Mesendoderm (in vitro differentiated cells): ENCODE results near the gene CTNNA2.

ENCODE experiments used
- DNase-seq: peaks from one replicate; pipeline ENCODE4 v3.0.0; 2013
- H2AK5ac ChIP-seq: 2 replicates; pipeline ENCODE4 v1.6.1; 2013; ENCODE audit warnings: low read length, inconsistent platforms
- H2BK120ac ChIP-seq: 2 replicates; pipeline ENCODE4 v1.6.1; 2013; ENCODE audit warnings: low read depth, mild to moderate bottlenecking, low read length, moderate library complexity, mixed read lengths
- H2BK15ac ChIP-seq: replicated peaks from 2 replicates; pipeline ENCODE4 v1.6.1; 2013; ENCODE audit warnings: low read depth, mild to moderate bottlenecking, moderate library complexity
- H2BK5ac ChIP-seq: 2 replicates; pipeline ENCODE4 v1.6.1; 2013; ENCODE audit warnings: low read length, inconsistent platforms
- H3K18ac ChIP-seq: 2 replicates; pipeline ENCODE4 v1.6.1; 2013; ENCODE audit warnings: mild to moderate bottlenecking, low read length, mixed read lengths
- H3K23ac ChIP-seq: one replicate; pipeline ENCODE4 v1.6.1; 2013; ENCODE audit warnings: low read length
- H3K27ac ChIP-seq: 2 replicates; pipeline ENCODE4 v1.5.1; 2013; ENCODE audit warnings: low read depth, mild to moderate bottlenecking, inconsistent platforms, low read length, moderate library complexity
- H3K27me3 ChIP-seq: 2 replicates; pipeline ENCODE4 v1.6.1; 2013; ENCODE audit warnings: low read length, control low read depth, mild to moderate bottlenecking, inconsistent platforms; ENCODE audit not compliant: insufficient read depth, poor library complexity
- H3K36me3 ChIP-seq: 2 replicates; pipeline ENCODE4 v1.6.1; 2013; ENCODE audit warnings: low read length, inconsistent platforms; ENCODE audit not compliant: control insufficient read depth, insufficient read depth
- H3K4ac ChIP-seq: one replicate; pipeline ENCODE4 v1.6.1; 2013; ENCODE audit warnings: low read depth, mild to moderate bottlenecking, low read length, moderate library complexity
- H3K4me1 ChIP-seq: 2 replicates; pipeline ENCODE4 v1.6.1; 2013; ENCODE audit warnings: low read depth, low read length, inconsistent platforms; ENCODE audit not compliant: control insufficient read depth
- H3K4me2 ChIP-seq: 2 replicates; pipeline ENCODE4 v1.6.1; 2013; ENCODE audit warnings: low read length
- H3K4me3 ChIP-seq: 2 replicates; pipeline ENCODE4 v1.5.1; 2013; ENCODE audit warnings: mild to moderate bottlenecking, low read length
- H3K56ac ChIP-seq: one replicate; pipeline ENCODE4 v1.6.1; 2013; ENCODE audit warnings: low read length
- H3K79me1 ChIP-seq: 2 replicates; pipeline ENCODE4 v1.6.1; 2013; ENCODE audit warnings: low read length, inconsistent platforms
- H3K79me2 ChIP-seq: 2 replicates; pipeline ENCODE4 v1.6.1; 2013; ENCODE audit warnings: mild to moderate bottlenecking, low read length; ENCODE audit not compliant: control insufficient read depth, insufficient read depth
- H3K9ac ChIP-seq: 2 replicates; pipeline ENCODE4 v1.6.1; 2013; ENCODE audit warnings: low read length, inconsistent platforms
- H4K5ac ChIP-seq: one replicate; pipeline ENCODE4 v1.6.1; 2013; ENCODE audit warnings: low read length
- H4K8ac ChIP-seq: one replicate; pipeline ENCODE4 v1.6.1; 2013; ENCODE audit warnings: low read depth, mild to moderate bottlenecking, control low read depth, low read length, moderate library complexity
- WGBS: extraction: QIAGEN DNeasy Blood & Tissue Kit; methylation state at CpG from one replicate; pipeline ENCODE4 v1.1.7; 2013; ENCODE audit warnings: low lambda C conversion rate, missing lambda C conversion rate; ENCODE audit not compliant: insufficient coverage; ENCODE audit errors: extremely low coverage; 5-methylcytosine and 5-hydroxymethylcytosine counted together

The CTNNA2 gene

DNA sequence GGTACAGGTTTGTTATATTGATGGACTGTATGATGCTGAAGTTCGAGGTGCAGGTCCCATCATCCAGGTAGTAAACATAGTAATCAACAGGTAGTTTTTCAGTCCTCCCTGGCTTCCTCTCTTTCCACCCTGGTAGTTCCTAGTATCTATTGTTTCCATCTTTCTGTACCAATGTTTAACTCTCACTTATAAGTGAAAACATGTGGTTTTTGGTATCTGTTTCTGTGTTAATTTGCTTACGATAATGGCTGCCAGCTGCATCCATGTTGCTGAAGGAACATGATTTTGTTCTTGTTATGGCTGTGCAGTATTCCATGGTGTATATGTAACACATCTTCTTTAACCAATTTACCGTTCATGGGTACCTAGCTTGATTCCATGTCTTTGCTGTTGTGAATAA is 861.3 kb downstream of the CTNNA2 start:
- Histone ChIP-seq H3K9ac (no peak overlapping the region), H3K4ac (no peak overlapping the region), H2AK5ac (no peak overlapping the region), H2BK15ac (no peak overlapping the region), H2BK120ac (no peak overlapping the region), H3K36me3 (no peaks in the 10 kb centered on the region), H3K4me3 (no peak overlapping the region), H2BK5ac (no peak overlapping the region), H3K18ac (no peak overlapping the region), H4K5ac (no peak overlapping the region), H3K79me1 (no peaks in the 10 kb centered on the region), H3K56ac (no peak overlapping the region), H4K8ac (no peak overlapping the region), H3K4me1 (no peaks in the 10 kb centered on the region), H3K23ac (no peak overlapping the region), H3K79me2 (no peaks in the 10 kb centered on the region), H3K27me3 (no peaks in the 10 kb centered on the region), H3K4me2 (no peak overlapping the region), H3K27ac (no peak overlapping the region)
- no CpG with 5 or more reads among the region's 3 CpGs for WGBS
- DNase-seq: no peak

DNA sequence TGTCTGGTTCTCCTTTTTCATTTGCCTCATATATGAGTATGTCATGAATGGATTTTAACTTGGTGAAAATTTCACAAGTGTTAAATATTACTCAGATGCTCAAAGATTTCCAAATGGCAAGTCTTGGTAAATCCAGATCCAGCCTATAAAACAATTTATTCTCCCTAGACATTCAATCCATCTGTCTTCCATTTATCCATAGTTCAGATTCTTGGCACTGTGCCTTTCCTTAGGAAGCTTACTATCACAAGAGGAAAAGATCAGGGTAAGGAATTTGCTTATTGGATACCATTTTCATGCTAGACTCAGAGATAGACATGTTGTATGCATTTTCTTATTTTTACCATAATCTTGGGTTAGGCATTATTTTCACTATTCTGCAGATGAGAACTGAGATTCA is 864.2 kb downstream of the CTNNA2 start:
- Histone ChIP-seq H3K79me2 (no peaks in the 10 kb centered on the region), H4K5ac (no peak overlapping the region), H2BK120ac (no peak overlapping the region), H3K56ac (no peak overlapping the region), H3K4me3 (no peak overlapping the region), H2BK5ac (no peak overlapping the region), H3K9ac (no peak overlapping the region), H2BK15ac (no peak overlapping the region), H3K4me2 (no peak overlapping the region), H2AK5ac (no peak overlapping the region), H3K18ac (no peak overlapping the region), H3K27ac (no peak overlapping the region), H3K79me1 (no peaks in the 10 kb centered on the region), H3K23ac (no peak overlapping the region), H3K27me3 (no peaks in the 10 kb centered on the region), H3K4me1 (no peaks in the 10 kb centered on the region), H3K4ac (no peak overlapping the region), H4K8ac (no peak overlapping the region), H3K36me3 (no peaks in the 10 kb centered on the region)
- DNase-seq: no peak

DNA sequence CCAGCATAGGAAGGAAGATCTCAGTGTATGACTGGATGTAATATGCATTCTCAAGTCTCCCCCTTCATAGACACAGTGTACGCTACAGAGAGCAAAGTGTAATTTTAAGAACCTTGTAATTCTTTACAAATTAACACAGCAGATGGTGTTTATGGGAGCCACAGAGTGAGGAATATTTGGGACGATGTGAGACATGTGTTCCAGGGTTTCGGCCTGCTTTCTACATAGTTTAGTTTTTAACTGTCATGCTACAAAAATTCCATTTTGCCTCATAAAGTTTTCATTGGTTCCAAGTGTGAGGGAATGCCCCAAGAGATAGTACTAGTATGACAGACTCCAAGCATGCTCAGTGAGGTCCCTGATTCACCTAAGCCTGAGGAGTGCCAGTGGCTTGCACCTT is 867.9 kb downstream of the CTNNA2 start:
- Histone ChIP-seq H3K4ac (no peak overlapping the region), H3K27ac (no peak overlapping the region), H2BK120ac (no peak overlapping the region), H3K36me3 (no peaks in the 10 kb centered on the region), H3K9ac (no peak overlapping the region), H3K18ac (no peak overlapping the region), H3K4me1 (no peaks in the 10 kb centered on the region), H2AK5ac (peak overlapping the region; percentile 49), H4K8ac (no peak overlapping the region), H3K23ac (no peak overlapping the region), H2BK15ac (no peak overlapping the region), H3K79me2 (no peaks in the 10 kb centered on the region), H3K4me2 (no peak overlapping the region), H3K27me3 (no peaks in the 10 kb centered on the region), H3K79me1 (no peaks in the 10 kb centered on the region), H4K5ac (no peak overlapping the region), H2BK5ac (no peak overlapping the region), H3K56ac (no peak overlapping the region), H3K4me3 (no peak overlapping the region)
- no peak for DNase-seq
- no CpG with 5 or more reads among the region's 3 CpGs for WGBS

DNA sequence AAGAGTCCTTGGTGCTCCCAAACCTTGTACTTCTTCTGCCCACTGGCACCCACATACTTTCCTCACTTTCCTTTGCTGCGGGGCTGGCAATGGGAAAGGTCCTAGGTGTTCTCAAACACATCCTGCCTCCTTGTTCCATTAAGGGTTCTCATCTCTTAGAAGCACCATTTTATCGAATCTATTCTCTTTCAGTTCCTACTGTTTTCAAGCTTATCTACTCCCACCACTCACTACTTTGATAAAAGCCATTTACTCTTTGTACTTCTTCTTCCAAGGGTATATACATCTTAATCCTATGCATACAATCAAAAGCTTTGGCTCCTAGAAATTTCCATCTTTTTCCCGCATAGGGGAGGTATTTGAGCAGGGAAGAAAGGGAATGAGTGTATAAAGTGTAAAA is 868.8 kb downstream of the CTNNA2 start:
- Histone ChIP-seq H3K23ac (no peak overlapping the region), H3K4me3 (no peak overlapping the region), H3K36me3 (no peaks in the 10 kb centered on the region), H3K4ac (no peak overlapping the region), H3K27ac (no peak overlapping the region), H4K5ac (no peak overlapping the region), H2BK15ac (no peak overlapping the region), H3K18ac (no peak overlapping the region), H3K4me2 (no peak overlapping the region), H2BK120ac (no peak overlapping the region), H3K56ac (no peak overlapping the region), H3K4me1 (no peaks in the 10 kb centered on the region), H3K27me3 (no peaks in the 10 kb centered on the region), H2BK5ac (no peak overlapping the region), H3K9ac (no peak overlapping the region), H3K79me2 (no peaks in the 10 kb centered on the region), H2AK5ac (no peak overlapping the region), H3K79me1 (no peaks in the 10 kb centered on the region), H4K8ac (no peak overlapping the region)
- WGBS: no CpG with 5 or more reads among the region's 3 CpGs
- DNase-seq: no peak

DNA sequence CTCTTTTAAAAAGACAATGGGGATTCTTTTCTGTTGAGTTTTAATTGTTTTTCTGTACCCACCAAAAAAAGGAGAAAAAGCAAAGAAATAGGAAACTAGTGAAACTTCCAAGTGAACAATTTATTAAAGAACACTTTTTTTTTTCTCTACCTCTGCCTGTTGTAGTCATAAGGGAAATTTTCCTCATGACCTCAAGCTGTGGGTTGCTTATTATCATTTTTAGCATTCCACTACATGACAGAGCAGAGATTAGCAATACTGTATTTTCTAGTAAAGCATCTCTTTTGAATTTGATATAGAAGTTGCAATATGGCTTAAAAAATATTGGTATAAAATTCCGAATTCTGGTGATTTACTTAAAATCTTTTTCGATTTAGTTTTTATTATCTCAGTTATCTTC is 879.6 kb downstream of the CTNNA2 start:
- no peak overlapping the region for H2BK120ac ChIP-seq
- no peak overlapping the region for H3K56ac ChIP-seq
- H4K5ac ChIP-seq: no peak overlapping the region
- H3K23ac ChIP-seq: no peak overlapping the region
- no peaks in the 10 kb centered on the region for H3K4me1 ChIP-seq
- H3K27ac ChIP-seq: no peak overlapping the region
- H2AK5ac ChIP-seq: no peak overlapping the region
- H3K4me2 ChIP-seq: no peak overlapping the region
- no peak overlapping the region for H4K8ac ChIP-seq
- H3K4me3 ChIP-seq: no peak overlapping the region
- no peaks in the 10 kb centered on the region for H3K27me3 ChIP-seq
- H3K18ac ChIP-seq: no peak overlapping the region
- no peak overlapping the region for H3K9ac ChIP-seq
- no CpG with 5 or more reads among the region's 2 CpGs for WGBS
- H2BK5ac ChIP-seq: no peak overlapping the region
- no peak overlapping the region for H2BK15ac ChIP-seq
- H3K4ac ChIP-seq: no peak overlapping the region
- H3K79me2 ChIP-seq: no peaks in the 10 kb centered on the region
- DNase-seq: no peak
- no peaks in the 10 kb centered on the region for H3K36me3 ChIP-seq
- H3K79me1 ChIP-seq: no peaks in the 10 kb centered on the region

DNA sequence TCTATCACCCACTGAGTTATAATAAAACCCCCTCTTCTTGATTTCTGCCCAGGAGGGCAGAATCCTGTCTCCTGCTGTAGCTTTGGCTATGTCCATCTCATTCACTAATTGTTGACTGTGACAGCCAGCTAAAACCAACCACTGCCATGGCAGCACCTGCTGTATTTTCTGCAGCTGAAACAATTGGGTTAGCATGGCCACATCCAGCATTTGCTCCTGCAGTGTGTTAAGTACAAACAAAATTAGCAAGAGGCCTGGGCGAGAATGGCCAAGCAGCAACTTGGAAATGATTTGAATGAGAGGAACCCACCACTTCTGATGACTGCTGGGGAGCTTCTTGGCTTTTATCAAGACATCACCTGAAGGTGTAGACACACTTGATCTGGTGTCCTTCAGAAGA is 881.1 kb downstream of the CTNNA2 start:
- no peak overlapping the region for H3K18ac ChIP-seq
- no peaks in the 10 kb centered on the region for H3K4me1 ChIP-seq
- H3K79me2 ChIP-seq: no peaks in the 10 kb centered on the region
- H3K4ac ChIP-seq: no peak overlapping the region
- no peak overlapping the region for H3K27ac ChIP-seq
- no peak overlapping the region for H3K56ac ChIP-seq
- H3K36me3 ChIP-seq: no peaks in the 10 kb centered on the region
- DNase-seq: no peak
- H4K8ac ChIP-seq: no peak overlapping the region
- no peak overlapping the region for H2AK5ac ChIP-seq
- no peaks in the 10 kb centered on the region for H3K79me1 ChIP-seq
- no peak overlapping the region for H2BK120ac ChIP-seq
- no peak overlapping the region for H2BK15ac ChIP-seq
- WGBS: no CpG with 5 or more reads among the region's 1 CpG
- H4K5ac ChIP-seq: no peak overlapping the region
- H3K27me3 ChIP-seq: no peaks in the 10 kb centered on the region
- no peak overlapping the region for H3K4me2 ChIP-seq
- no peak overlapping the region for H3K9ac ChIP-seq
- H3K23ac ChIP-seq: no peak overlapping the region
- H2BK5ac ChIP-seq: no peak overlapping the region
- H3K4me3 ChIP-seq: no peak overlapping the region
